Suprapubic skin (tissue), 4 donors: ENCODE results near the gene SORCS2.

ENCODE experiments used
- POLR2A ChIP-seq, 2 donors: fragments of 450-650 bp; IDR thresholded peaks; one replicate each; pipeline ENCODE4 v1.6.1; 2017; ENCODE audit warnings: antibody characterized with exemption in 2 of 2, mild to moderate bottlenecking in 2 of 2, moderate library complexity in 2 of 2
- POLR2AphosphoS5 ChIP-seq, 3 donors: sonication (generic); formaldehyde crosslinking; IDR thresholded peaks; one replicate each; pipeline ENCODE4 v1.6.1; 2017; ENCODE audit warnings: antibody characterized with exemption in 3 of 3
- TF ChIP-seq, protein P1 (sequence below), 2 donors: fragments of 200-600 bp in 1 of 2; fragments of 450-650 bp in 1 of 2; sonication (generic) in 1 of 2; IDR thresholded peaks; one replicate each; pipeline ENCODE4 v1.5.1; 2016 to 2019; ENCODE audit warnings: antibody characterized with exemption in 2 of 2, mild to moderate bottlenecking in 1 of 2, moderate library complexity in 1 of 2

DNA sequence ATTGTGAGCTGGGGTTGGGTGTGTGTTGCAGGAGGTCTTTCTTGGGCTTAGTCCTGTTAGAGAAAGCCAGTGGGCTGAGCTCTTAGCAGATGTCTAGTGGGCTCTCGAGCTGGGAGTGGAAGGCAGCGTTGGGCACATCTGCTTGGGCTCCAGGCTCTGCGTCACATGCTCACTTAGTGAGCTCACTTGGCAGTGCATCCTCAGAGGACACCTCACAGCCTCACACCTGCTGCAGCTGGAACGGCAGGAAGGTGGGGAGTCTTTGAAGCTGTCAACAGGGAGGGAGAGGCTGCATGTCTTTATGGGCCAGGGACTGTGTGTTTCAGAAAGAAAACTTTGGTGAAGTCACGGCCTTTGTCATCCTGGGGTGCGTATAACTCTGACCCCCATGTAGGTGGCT, 160.1 kb downstream of the SORCS2 start:
- TF ChIP-seq, protein P1, sequence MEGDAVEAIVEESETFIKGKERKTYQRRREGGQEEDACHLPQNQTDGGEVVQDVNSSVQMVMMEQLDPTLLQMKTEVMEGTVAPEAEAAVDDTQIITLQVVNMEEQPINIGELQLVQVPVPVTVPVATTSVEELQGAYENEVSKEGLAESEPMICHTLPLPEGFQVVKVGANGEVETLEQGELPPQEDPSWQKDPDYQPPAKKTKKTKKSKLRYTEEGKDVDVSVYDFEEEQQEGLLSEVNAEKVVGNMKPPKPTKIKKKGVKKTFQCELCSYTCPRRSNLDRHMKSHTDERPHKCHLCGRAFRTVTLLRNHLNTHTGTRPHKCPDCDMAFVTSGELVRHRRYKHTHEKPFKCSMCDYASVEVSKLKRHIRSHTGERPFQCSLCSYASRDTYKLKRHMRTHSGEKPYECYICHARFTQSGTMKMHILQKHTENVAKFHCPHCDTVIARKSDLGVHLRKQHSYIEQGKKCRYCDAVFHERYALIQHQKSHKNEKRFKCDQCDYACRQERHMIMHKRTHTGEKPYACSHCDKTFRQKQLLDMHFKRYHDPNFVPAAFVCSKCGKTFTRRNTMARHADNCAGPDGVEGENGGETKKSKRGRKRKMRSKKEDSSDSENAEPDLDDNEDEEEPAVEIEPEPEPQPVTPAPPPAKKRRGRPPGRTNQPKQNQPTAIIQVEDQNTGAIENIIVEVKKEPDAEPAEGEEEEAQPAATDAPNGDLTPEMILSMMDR (IDR thresholded peaks at IDR 0.05) = no peak
- TF ChIP-seq POLR2A (IDR thresholded peaks at IDR 0.05) (no peak), POLR2AphosphoS5 (IDR thresholded peaks at IDR 0.05) (no peak)
